GM12878 (cell line): ENCODE results near the gene PADI4. TPM values are rescaled to one million over a fixed set of nuclear protein-coding genes. Genes with fewer than 3 reads are reported as not detected.

Experiments used
- ATAC-seq: fragments of 200-7000 bp; cut with Tn5 transposase; 3 replicates; pipeline ENCODE4 v1.9.1; 2020; ENCODE audit warnings: mild to moderate bottlenecking, moderate library complexity
- BruUV-seq: library from RNA; stranded (reverse); fragments of 400-500 nt; replicated peaks from 2 replicates; lab custom pipeline; 2021; lab: Mats Ljungman, UMichigan
- CTCF ChIA-PET: fragments of 300-600 bp; sonication (Branson Sonifier 250); formaldehyde crosslinking; extraction: SDS; loops from one replicate; lab custom pipeline; 2021; ENCODE audit warnings: inconsistent platforms; lab: Yijun Ruan, JAX
- POLR2A ChIA-PET: fragments of 350-600 bp; formaldehyde crosslinking; extraction: SDS; loops from one replicate; lab custom pipeline; 2021; ENCODE audit warnings: inconsistent platforms; lab: Charles Lee
- RAD21 ChIA-PET: fragments of 300-600 bp; sonication (Branson Sonifier 250); formaldehyde crosslinking; loops from one replicate; lab custom pipeline; 2023; ENCODE audit warnings: antibody characterized with exemption; ENCODE audit not compliant: unreplicated experiment; lab: Charles Lee
- SMC1A ChIA-PET: fragments of 300-600 bp; sonication (Branson Sonifier 250); formaldehyde crosslinking; loops from one replicate; lab custom pipeline; 2023; ENCODE audit not compliant: unreplicated experiment, uncharacterized antibody; lab: Charles Lee
- DNase-seq: peaks from one replicate; pipeline ENCODE4 v3.0.0-alpha.2; 2011; ENCODE audit warnings: low read depth, low spot score
- FAIRE-seq: peaks from 3 replicates; lab custom pipeline; 2011; peaks lifted over from hg19 to GRCh38; lab: Jason Lieb, UNC
- H2AFZ ChIP-seq: 2 replicates; pipeline ENCODE4 v1.6.0; 2011; ENCODE audit warnings: low read depth, low read length, control low read depth; ENCODE audit not compliant: control insufficient read depth
- H3K27ac ChIP-seq: 2 replicates; pipeline ENCODE4 v1.5.1; 2011; ENCODE audit warnings: control low read depth; ENCODE audit not compliant: control insufficient read depth, insufficient read depth
- H3K27me3 ChIP-seq, 2 experiments: replicated peaks in 1 of 2; 2 replicates each; pipeline versions ENCODE4 v1.6.0 to v1.6.1; 2011; ENCODE audit warnings: low read length in 1 of 2; ENCODE audit not compliant: control insufficient read depth in 2 of 2, insufficient read depth in 2 of 2
- H3K36me3 ChIP-seq, 2 experiments: 2 replicates each; pipeline ENCODE4 v1.5.1; 2011; ENCODE audit warnings: low read length in 1 of 2; ENCODE audit not compliant: control insufficient read depth in 2 of 2, insufficient read depth in 2 of 2
- H3K4me1 ChIP-seq: 2 replicates; pipeline ENCODE4 v1.6.1; 2011; ENCODE audit warnings: mild to moderate bottlenecking, low read length, moderate library complexity, mixed read lengths; ENCODE audit not compliant: control insufficient read depth, insufficient read depth
- H3K4me2 ChIP-seq: 2 replicates; pipeline ENCODE4 v1.6.0; 2011; ENCODE audit warnings: control low read depth; ENCODE audit not compliant: control insufficient read depth, insufficient read depth
- H3K4me3 ChIP-seq: fragments of 200-600 bp; sonication (generic); 2 replicates; pipeline ENCODE4 v1.5.1; 2016
- H3K79me2 ChIP-seq: 2 replicates; pipeline ENCODE4 v1.6.0; 2011; ENCODE audit warnings: low read length; ENCODE audit not compliant: control insufficient read depth, insufficient read depth
- H3K9ac ChIP-seq: 2 replicates; pipeline ENCODE4 v1.8.0; 2011; ENCODE audit warnings: low read length, control low read depth, mixed read lengths; ENCODE audit not compliant: control insufficient read depth, insufficient read depth
- H3K9me3 ChIP-seq: replicated peaks from 3 replicates; pipeline ENCODE4 v1.5.1; 2011; ENCODE audit warnings: mild to moderate bottlenecking, low read length; ENCODE audit not compliant: control insufficient read depth, insufficient read depth
- H4K20me1 ChIP-seq: 2 replicates; pipeline ENCODE4 v1.6.0; 2011; ENCODE audit not compliant: control insufficient read depth, insufficient read depth
- CUX1 ChIP-seq: IDR thresholded peaks from 2 replicates; pipeline ENCODE4 v1.6.1; 2012; ENCODE audit warnings: improper control_type of control experiment, low read depth, low read length; ENCODE audit not compliant: insufficient replicate concordance
- E2F4 ChIP-seq: IDR thresholded peaks from 2 replicates; pipeline ENCODE4 v1.6.1; 2012; ENCODE audit warnings: low read depth, low read length, improper control_type of control experiment
- IKZF1 ChIP-seq: fragments of 450-650 bp; conservative IDR thresholded peaks from 2 replicates; pipeline ENCODE4 v1.6.1; 2017; ENCODE audit warnings: antibody characterized with exemption, mild to moderate bottlenecking
- IRF3 ChIP-seq: fragments of 450-650 bp; IDR thresholded peaks from 2 replicates; pipeline ENCODE4 v1.6.1; 2014; ENCODE audit warnings: mild to moderate bottlenecking
- KLF5 ChIP-seq: fragments of 450-650 bp; IDR thresholded peaks from 2 replicates; pipeline ENCODE4 v1.6.1; 2014; ENCODE audit warnings: mild to moderate bottlenecking; ENCODE audit not compliant: partially characterized antibody
- MXI1 ChIP-seq: fragments of 150-350 bp; IDR thresholded peaks from 2 replicates; pipeline ENCODE4 v1.6.1; 2011; ENCODE audit warnings: low read depth, mild to moderate bottlenecking, inconsistent platforms, low read length, improper control_type of control experiment
- REST ChIP-seq: IDR thresholded peaks from 2 replicates; pipeline ENCODE4 v1.6.1; 2012; ENCODE audit warnings: mild to moderate bottlenecking, low read depth, low read length
- SIN3A ChIP-seq: IDR thresholded peaks from 2 replicates; pipeline ENCODE4 v1.6.1; 2012; ENCODE audit warnings: low read depth, low read length, improper control_type of control experiment
- SREBF2 ChIP-seq: IDR thresholded peaks from 2 replicates; pipeline ENCODE4 v1.6.1; 2012; ENCODE audit warnings: mild to moderate bottlenecking, low read length
- TCF3 ChIP-seq: IDR thresholded peaks from 2 replicates; pipeline ENCODE4 v1.6.1; 2012; ENCODE audit warnings: low read depth, mild to moderate bottlenecking, low read length, borderline replicate concordance; ENCODE audit not compliant: insufficient read depth
- ZNF207 ChIP-seq: fragments of 450-650 bp; IDR thresholded peaks from 2 replicates; pipeline ENCODE4 v1.6.1; 2014; ENCODE audit warnings: antibody characterized with exemption, mild to moderate bottlenecking, borderline replicate concordance
- WGBS: methylation state at CpG from one replicate; pipeline ENCODE4 v1.1.6; 2016; ENCODE audit warnings: low lambda C conversion rate; ENCODE audit not compliant: insufficient replicate concordance, insufficient coverage; ENCODE audit errors: missing lambda C conversion rate; 5-methylcytosine and 5-hydroxymethylcytosine counted together
- in situ Hi-C: fragments of 300-500 bp; cut with MboI; formaldehyde crosslinking; loops from 9 replicates; pipeline ENCODE4 v1.14.3; 2018; ENCODE audit warnings: mixed read lengths
- intact Hi-C: fragments of 100-400 bp; cut with micrococcal nuclease; formaldehyde crosslinking; loops from one replicate; pipeline ENCODE4 v1.14.2; 2022; ENCODE audit not compliant: unreplicated experiment
- polyA plus RNA-seq, 11 experiments: library from polyadenylated mRNA; depleted of rRNA in 4 of 11; unstranded in 6 of 11; stranded (reverse) in 5 of 11; fragments of >200 nt; fragmentation: Nextera tagmentation in 4 of 11; fragmentation: Illumina TruSeq in 1 of 11; extraction: Ambion mirVana in 4 of 11; extraction: Trizol in 1 of 11; gene quantifications; 1 replicate in 1 of 11; 2 replicates in 10 of 11; pipeline versions ENCODE4 v1.2.1 to v1.2.3, GENCODE V29; 2011 to 2016; ENCODE audit warnings: inconsistent platforms in 2 of 11, missing spikeins in 2 of 11, low read depth in 1 of 11
- total RNA-seq, 4 experiments: library from RNA; depleted of rRNA in 3 of 4; stranded (reverse); fragments of >200 nt in 3 of 4; fragmentation: Illumina TruSeq in 1 of 4; extraction: Trizol in 1 of 4; gene quantifications; 2 replicates each; pipeline versions ENCODE4 v1.2.1 to v1.2.3, GENCODE V29; 2013 to 2021

Gene PADI4
- total and polyA plus RNA-seq, 10 of the 15 experiments (the other 5 are each of a cell fraction or from before 2014, with no cell fraction given), result 0.08 to 0.47 (median 0.15) TPM; not detected in 3

- TF ChIP-seq SREBF2, result no peak
Observed at GRCh38 chr1:17348593-17349234, 40.7 kb downstream of the PADI4 start (continued).

GRCh38 chr1:17350083-17350482, 42.1 kb downstream of the PADI4 start:
- Histone ChIP-seq H3K4me3 (no peak overlapping the region), H3K27me3 (no peaks in the 10 kb centered on the region), H3K36me3 (no peaks in the 10 kb centered on the region), H3K27ac (no peak overlapping the region), H3K4me2 (no peak overlapping the region), H4K20me1 (no peaks in the 10 kb centered on the region), H3K9ac (no peak overlapping the region), H3K9me3 (no peaks in the 10 kb centered on the region), H3K4me1 (peaks cover 7% of the 10 kb centered on the region), H2AFZ (no peak overlapping the region), H3K79me2 (no peaks in the 10 kb centered on the region)
- no peak for DNase-seq
- 61% methylated on average over 8 of the region's 8 CpGs for WGBS
- RAD21 ChIA-PET, result no interaction called here
- BruUV-seq, result no TSS peak
- FAIRE-seq, result no peak
- POLR2A ChIA-PET, result no interaction called here
- ATAC-seq, result no peak
- in situ Hi-C loops (no loop called here), intact Hi-C loops (no loop called here)
- SMC1A ChIA-PET, result no interaction called here
- CTCF ChIA-PET, result no interaction called here
- TF ChIP-seq IRF3 (no peak), E2F4 (no peak), SIN3A (no peak), MXI1 (no peak), KLF5 (no peak), ZNF207 (no peak), IKZF1 (no peak), REST (no peak), CUX1 (no peak), TCF3 (no peak)
